ENCODE data around the gene LORICRIN. TPM values are rescaled to one million over a fixed set of nuclear protein-coding genes. Genes with fewer than 3 reads are reported as not detected.

The LORICRIN gene
- total RNA-seq, 2 experiments from 2014 or later = not detected

- no peak overlapping the region for H3K27ac Mint-ChIP-seq
- no peaks in the 10 kb centered on the region for H3K36me3 Mint-ChIP-seq (ENCODE audit: low read depth)
- CTCF ChIA-PET = interaction anchor here (0.9 kb wide), 1 partner anchor 10 kb away, joined by 3 read pairs; no protein-coding TSS in a partner anchor
Measured at GRCh38 chr1:153238527-153238926, 21.0 kb upstream of the LORICRIN start.

DNA sequence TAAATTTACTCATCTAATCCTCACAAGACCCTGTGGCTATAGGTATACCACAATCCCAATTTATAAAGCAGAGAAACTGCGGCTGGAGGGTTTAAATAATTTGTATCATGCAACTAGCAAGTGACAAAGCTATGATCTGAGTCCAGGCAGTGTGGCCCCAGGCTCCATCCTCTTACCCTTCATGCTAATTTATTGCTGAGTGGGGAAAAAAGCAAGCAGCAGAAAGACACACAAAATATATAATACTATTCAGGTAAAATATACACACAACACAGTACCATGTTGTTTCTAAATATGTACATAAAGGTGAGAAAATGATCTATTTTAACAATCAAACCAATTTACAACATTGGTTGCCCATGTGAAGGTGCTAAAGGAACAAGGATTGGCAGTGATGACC lies 17.3 kb upstream of the LORICRIN start:
- intact Hi-C loops (cut with DNase I, micrococcal nuclease) = no loop called here
- H3K9me3 Mint-ChIP-seq = no peaks in the 10 kb centered on the region
- ATAC-seq (ENCODE audit: poor library complexity) = no peak
- Histone ChIP-seq H3K9me3 (ENCODE audit: control insufficient read depth in 1 of 2, insufficient read depth in 1 of 2, low read length in 2 of 2) (no peaks in the 10 kb centered on the region), H3K36me3 (ENCODE audit: insufficient read depth, low read length) (no peaks in the 10 kb centered on the region), H3K4me3 (ENCODE audit: low read length) (no peak overlapping the region), H3K4me1 (ENCODE audit: insufficient read depth, low read length) (no peaks in the 10 kb centered on the region), H3K27me3 (ENCODE audit: control insufficient read depth in 1 of 2, insufficient read depth in 2 of 2, low read length in 2 of 2) (peaks cover 8 to 10% of the 10 kb centered on the region in 2 experiments), H3K27ac (ENCODE audit: low read depth in 1 of 2, low read length in 2 of 2) (no peak overlapping the region)
- ChIA-PET CTCF (no interaction called here), POLR2A (no interaction called here)
- TF ChIP-seq CTCF (IDR thresholded peaks at IDR 0.05) = no peak
- no peaks in the 10 kb centered on the region for H3K4me1 Mint-ChIP-seq (ENCODE audit: low read depth)
- H3K36me3 Mint-ChIP-seq (ENCODE audit: low read depth) = no peaks in the 10 kb centered on the region
- no peak for DNase-seq
- H3K27ac Mint-ChIP-seq = no peak overlapping the region
- H3K4me3 Mint-ChIP-seq = no peak overlapping the region
- H3K27me3 Mint-ChIP-seq = peaks cover 30% of the 10 kb centered on the region

More at GRCh38 chr1:153238527-153238926, 21.0 kb upstream of the LORICRIN start:
- no peaks in the 10 kb centered on the region for H3K9me3 ChIP-seq (ENCODE audit: control insufficient read depth in 1 of 2, insufficient read depth in 1 of 2, low read length in 2 of 2)
- Mint-ChIP-seq H3K4me3 (no peak overlapping the region), H3K9me3 (no peaks in the 10 kb centered on the region), H3K27me3 (peaks cover 30% of the 10 kb centered on the region), H3K4me1 (ENCODE audit: low read depth) (no peaks in the 10 kb centered on the region)
- POLR2A ChIA-PET = no interaction called here
- intact Hi-C loops (cut with DNase I, micrococcal nuclease) = no loop called here
- DNase-seq (no peak), ATAC-seq (ENCODE audit: poor library complexity) (no peak)
- H3K4me1 ChIP-seq (ENCODE audit: insufficient read depth, low read length) = no peaks in the 10 kb centered on the region
- no peaks in the 10 kb centered on the region for H3K36me3 ChIP-seq (ENCODE audit: insufficient read depth, low read length)
- no peak overlapping the region for H3K4me3 ChIP-seq (ENCODE audit: low read length)
- peaks cover 3 to 10% of the 10 kb centered on the region in 2 experiments for H3K27me3 ChIP-seq (ENCODE audit: control insufficient read depth in 1 of 2, insufficient read depth in 2 of 2, low read length in 2 of 2)
- H3K27ac ChIP-seq (ENCODE audit: low read depth in 1 of 2, low read length in 2 of 2) = no peak overlapping the region
- no peak for TF ChIP-seq CTCF (IDR thresholded peaks at IDR 0.05)

- Histone ChIP-seq H3K9me3 (ENCODE audit: control insufficient read depth in 1 of 2, insufficient read depth in 1 of 2, low read length in 2 of 2) (no peaks in the 10 kb centered on the region), H3K27me3 (ENCODE audit: control insufficient read depth in 1 of 2, insufficient read depth in 2 of 2, low read length in 2 of 2) (peaks cover 14 to 17% of the 10 kb centered on the region in 2 experiments), H3K4me1 (ENCODE audit: insufficient read depth, low read length) (no peaks in the 10 kb centered on the region), H3K36me3 (ENCODE audit: insufficient read depth, low read length) (no peaks in the 10 kb centered on the region), H3K4me3 (ENCODE audit: low read length) (no peak overlapping the region), H3K27ac (ENCODE audit: low read depth in 1 of 2, low read length in 2 of 2) (no peak overlapping the region)
- POLR2A ChIA-PET = no interaction called here
- ATAC-seq (ENCODE audit: poor library complexity) = no peak
- Mint-ChIP-seq H3K4me3 (no peak overlapping the region), H3K27ac (no peak overlapping the region), H3K27me3 (peaks cover 33% of the 10 kb centered on the region), H3K9me3 (no peaks in the 10 kb centered on the region), H3K36me3 (ENCODE audit: low read depth) (no peaks in the 10 kb centered on the region), H3K4me1 (ENCODE audit: low read depth) (no peaks in the 10 kb centered on the region)
- DNase-seq = no peak
- intact Hi-C loops (cut with DNase I, micrococcal nuclease) = no loop called here
- CTCF ChIA-PET = no interaction called here
- TF ChIP-seq CTCF (IDR thresholded peaks at IDR 0.05) = no peak
Measured at GRCh38 chr1:153245466-153245865, 14.0 kb upstream of the LORICRIN start.

Data from CD4-positive, alpha-beta T cell (primary cell).